ENCODE measurements around the gene NRXN2.

- TF ChIP-seq CTCF (conservative IDR thresholded peaks at IDR 0.05; ENCODE audit: low read length), result no peak
- TF ChIP-seq EZH2phosphoT487 (IDR thresholded peaks at IDR 0.05; ENCODE audit: borderline replicate concordance), result no peak
These were observed 57.6 kb downstream of the NRXN2 start for GRCh38 chr11:64665411-64665821.

Measured in Loucy (cell line).